Activated CD4-positive, alpha-beta T cell treated with anti-CD3 and anti-CD28 coated beads for 24 hours (primary cell): ENCODE measurements around the gene METAP1D.
"Not testable (repeated sequence)": the region's sequence is repeated elsewhere in the genome, so short reads cannot be mapped to it uniquely, and the experiment has no call there.

Experiments
- DNase-seq, 2 donors: peaks; one replicate each; pipeline ENCODE4 v3.0.0-alpha.2; 2020; ENCODE audit warnings: low read depth in 2 of 2

The METAP1D gene

GRCh38 chr2:172048508-172049503 lies 49.1 kb downstream of the METAP1D start:
- DNase-seq, result no peak

GRCh38 chr2:172049567-172050120 lies 49.9 kb downstream of the METAP1D start:
- no peak for DNase-seq

- DNase-seq, result no peak
These were observed 50.8 kb downstream of the METAP1D start for GRCh38 chr2:172050479-172051125.

GRCh38 chr2:172052000-172052983 lies 52.5 kb downstream of the METAP1D start:
- no peak for DNase-seq

GRCh38 chr2:172053486-172053885 lies 53.7 kb downstream of the METAP1D start:
- no peak for DNase-seq

- no peak for DNase-seq
These were observed 56.5 kb downstream of the METAP1D start for GRCh38 chr2:172056293-172056692.

- no peak for DNase-seq
These were observed 58.9 kb downstream of the METAP1D start for GRCh38 chr2:172058660-172059059.

GRCh38 chr2:172060118-172060517 lies 60.4 kb downstream of the METAP1D start:
- not testable (repeated sequence) for DNase-seq

GRCh38 chr2:172062402-172063004 lies 62.8 kb downstream of the METAP1D start:
- DNase-seq, result no peak

- DNase-seq, result no peak
These were observed 63.7 kb downstream of the METAP1D start for GRCh38 chr2:172063446-172063845.

GRCh38 chr2:172065111-172065510 lies 65.4 kb downstream of the METAP1D start:
- no peak for DNase-seq

- DNase-seq, result no peak
These were observed 66.7 kb downstream of the METAP1D start for GRCh38 chr2:172066394-172066886.

GRCh38 chr2:172067905-172068304 lies 68.2 kb downstream of the METAP1D start:
- DNase-seq, result not testable (repeated sequence)

- no peak for DNase-seq
These were observed 71.2 kb downstream of the METAP1D start for GRCh38 chr2:172070936-172071335.

GRCh38 chr2:172072303-172072702 lies 72.5 kb downstream of the METAP1D start:
- DNase-seq, result no peak

GRCh38 chr2:172072706-172073105 lies 73.0 kb downstream of the METAP1D start:
- no peak for DNase-seq

GRCh38 chr2:172073518-172073917 lies 73.8 kb downstream of the METAP1D start:
- no peak for DNase-seq

- DNase-seq, result no peak
These were observed 74.5 kb downstream of the METAP1D start for GRCh38 chr2:172074254-172074653.

GRCh38 chr2:172079416-172079815 lies 79.7 kb downstream of the METAP1D start:
- no peak for DNase-seq

- no peak for DNase-seq
These were observed 80.3 kb downstream of the METAP1D start for GRCh38 chr2:172079838-172080640.
